WTC11 (cell line): ENCODE data around the gene KLHL22. TPM values are rescaled to one million over a fixed set of nuclear protein-coding genes. Genes with fewer than 3 reads are reported as not detected.
"Not testable (repeated sequence)": the region's sequence is repeated elsewhere in the genome, so short reads cannot be mapped to it uniquely, and the experiment has no call there.

ENCODE experiments used
- ATAC-seq: fragments of 200-7000 bp; cut with Tn5 transposase; 2 replicates; pipeline ENCODE4 v1.10.0; 2021; ENCODE audit warnings: mild to moderate bottlenecking, moderate library complexity
- CTCF ChIA-PET: fragments of 300-600 bp; sonication (Branson Sonifier 250); formaldehyde crosslinking; loops from one replicate; lab custom pipeline; 2021; ENCODE audit warnings: antibody characterized with exemption; lab: Charles Lee
- POLR2A ChIA-PET: fragments of 350-600 bp; sonication (Branson Sonifier 250); formaldehyde crosslinking; loops from one replicate; lab custom pipeline; 2021; ENCODE audit warnings: antibody characterized with exemption; lab: Charles Lee
- DNase-seq: peaks from one replicate; pipeline ENCODE4 v3.0.0; 2021; ENCODE audit warnings: low spot score
- H3K27ac Mint-ChIP-seq: 2 replicates; pipeline ENCODE4 v1.8.0; 2021; ENCODE audit warnings: mixed read lengths
- H3K27me3 Mint-ChIP-seq: 2 replicates; pipeline ENCODE4 v1.8.0; 2021; ENCODE audit warnings: low read depth, mild to moderate bottlenecking, moderate library complexity, mixed read lengths
- H3K36me3 Mint-ChIP-seq: 2 replicates; pipeline ENCODE4 v1.8.0; 2021; ENCODE audit warnings: mixed read lengths
- H3K4me1 Mint-ChIP-seq: 2 replicates; pipeline ENCODE4 v1.8.0; 2022; ENCODE audit warnings: mixed read lengths
- H3K4me3 Mint-ChIP-seq: 2 replicates; pipeline ENCODE4 v1.8.0; 2021; ENCODE audit warnings: mild to moderate bottlenecking, moderate library complexity, mixed read lengths
- H3K9me3 Mint-ChIP-seq: 2 replicates; pipeline ENCODE4 v1.8.0; 2021; ENCODE audit warnings: mixed read lengths
- ATF3 ChIP-seq: sonication (generic); formaldehyde crosslinking; conservative IDR thresholded peaks from 2 replicates; pipeline ENCODE4 v1.8.1; 2022; ENCODE audit warnings: mild to moderate bottlenecking, missing genetic modification reagents
- E2F5 ChIP-seq: sonication (generic); formaldehyde crosslinking; IDR thresholded peaks from 2 replicates; pipeline ENCODE4 v1.8.1; 2022; ENCODE audit warnings: mild to moderate bottlenecking, moderate library complexity, missing genetic modification reagents
- FOXJ3 ChIP-seq: sonication (generic); formaldehyde crosslinking; IDR thresholded peaks from 2 replicates; pipeline ENCODE4 v1.9.0; 2021; ENCODE audit warnings: missing genetic modification reagents, mild to moderate bottlenecking, borderline replicate concordance
- FOXK1 ChIP-seq: sonication (generic); formaldehyde crosslinking; IDR thresholded peaks from 2 replicates; pipeline ENCODE4 v1.8.0; 2022; ENCODE audit warnings: mild to moderate bottlenecking, moderate library complexity, missing genetic modification reagents
- FOXP1 ChIP-seq: sonication (generic); formaldehyde crosslinking; IDR thresholded peaks from 2 replicates; pipeline ENCODE4 v1.8.0; 2022; ENCODE audit warnings: missing genetic modification reagents, mild to moderate bottlenecking, moderate library complexity, borderline replicate concordance
- GRHL2 ChIP-seq: fragments of 250-450 bp; sonication (Bioruptor Pico); IDR thresholded peaks from 2 replicates; pipeline ENCODE4 v1.8.0; 2022; ENCODE audit warnings: mild to moderate bottlenecking, moderate library complexity; ENCODE audit not compliant: insufficient replicate concordance, severe bottlenecking
- MLX ChIP-seq: sonication (generic); formaldehyde crosslinking; IDR thresholded peaks from 2 replicates; pipeline ENCODE4 v1.8.1; 2023; ENCODE audit warnings: mild to moderate bottlenecking, missing genetic modification reagents, moderate library complexity
- NR1H2 ChIP-seq: sonication (generic); formaldehyde crosslinking; IDR thresholded peaks from 2 replicates; pipeline ENCODE4 v1.9.0; 2021; ENCODE audit warnings: mild to moderate bottlenecking, moderate library complexity, missing genetic modification reagents
- NR2C2 ChIP-seq: sonication (generic); formaldehyde crosslinking; IDR thresholded peaks from 2 replicates; pipeline ENCODE4 v1.8.0; 2022; ENCODE audit warnings: mild to moderate bottlenecking, missing genetic modification reagents
- PRDM15 ChIP-seq: sonication (generic); formaldehyde crosslinking; IDR thresholded peaks from 2 replicates; pipeline ENCODE4 v1.8.0; 2022; ENCODE audit warnings: missing genetic modification reagents
- TEAD4 ChIP-seq: sonication (generic); formaldehyde crosslinking; IDR thresholded peaks from 2 replicates; pipeline ENCODE4 v1.8.0; 2022; ENCODE audit warnings: mild to moderate bottlenecking, missing genetic modification reagents
- ZMAT4 ChIP-seq: fragments of 250-450 bp; sonication (Bioruptor Pico); IDR thresholded peaks from 2 replicates; pipeline ENCODE4 v1.9.0; 2021; ENCODE audit warnings: mild to moderate bottlenecking
- ZNF232 ChIP-seq: sonication (generic); formaldehyde crosslinking; IDR thresholded peaks from 2 replicates; pipeline ENCODE4 v1.8.0; 2022; ENCODE audit warnings: mild to moderate bottlenecking, missing genetic modification reagents
- ZNF396 ChIP-seq: fragments of 250-450 bp; sonication (Bioruptor Pico); IDR thresholded peaks from 2 replicates; pipeline ENCODE4 v1.8.0; 2021; ENCODE audit warnings: mild to moderate bottlenecking, moderate library complexity, borderline replicate concordance
- ZNF423 ChIP-seq: fragments of 250-450 bp; sonication (Bioruptor Pico); IDR thresholded peaks from 2 replicates; pipeline ENCODE4 v2.1.2; 2022; ENCODE audit warnings: mild to moderate bottlenecking, moderate library complexity
- ZNF671 ChIP-seq: fragments of 250-450 bp; sonication (Bioruptor Pico); IDR thresholded peaks from 2 replicates; pipeline ENCODE4 v1.8.0; 2021; ENCODE audit warnings: mild to moderate bottlenecking
- ZSCAN18 ChIP-seq: fragments of 250-450 bp; sonication (Bioruptor Pico); IDR thresholded peaks from 2 replicates; pipeline ENCODE4 v2.1.2; 2022; ENCODE audit warnings: mild to moderate bottlenecking, moderate library complexity
- total RNA-seq: library from RNA; stranded (reverse); gene quantifications from 3 replicates; pipeline ENCODE4 v1.2.3, GENCODE V29; 2021
- TF ChIP-seq, protein P1 (sequence below): sonication (generic); formaldehyde crosslinking; IDR thresholded peaks from 2 replicates; pipeline ENCODE4 v1.8.1; 2023; ENCODE audit warnings: mild to moderate bottlenecking, moderate library complexity, missing genetic modification reagents
- TF ChIP-seq, protein P2 (sequence below): sonication (generic); formaldehyde crosslinking; IDR thresholded peaks from 2 replicates; pipeline ENCODE4 v1.8.0; 2022; ENCODE audit warnings: mild to moderate bottlenecking, missing genetic modification reagents

KLHL22 gene
- total RNA-seq, 1 experiment from 2014 or later, result 15.7 TPM

DNA sequence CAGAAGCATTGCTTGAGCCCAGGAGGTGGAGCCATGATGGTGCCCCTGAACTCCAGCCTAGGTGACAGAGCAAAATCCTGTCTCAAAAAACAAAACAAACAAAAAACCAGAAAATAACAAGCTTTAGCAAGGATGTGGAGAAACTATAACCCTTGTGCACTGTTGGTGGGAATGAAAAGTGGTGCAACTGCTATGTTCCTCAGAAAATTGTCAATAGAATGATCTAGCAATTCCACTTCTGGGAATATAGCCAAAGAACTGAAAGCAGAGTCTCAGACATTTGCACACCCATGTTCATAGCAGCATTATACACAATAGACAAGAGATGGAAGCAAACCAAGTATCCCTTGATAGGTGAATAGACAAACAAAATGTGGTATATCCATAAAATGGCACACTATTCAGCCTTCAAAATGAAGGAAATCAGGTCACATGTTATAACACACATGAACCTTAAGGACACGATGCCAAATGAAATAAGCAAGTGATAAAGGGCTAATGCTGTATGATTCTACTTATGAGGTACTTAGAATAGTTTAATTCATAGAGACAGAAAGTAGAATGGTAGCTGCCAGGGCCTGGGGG, 15.9 kb downstream of the KLHL22 start:
- no peak for DNase-seq
- H3K9me3 Mint-ChIP-seq, result peaks cover 13% of the 10 kb centered on the region; the same call in 1 of the 2 replicates
- ChIA-PET POLR2A (no interaction called here), CTCF (no interaction called here)
- H3K4me3 Mint-ChIP-seq, result no peak overlapping the region
- H3K27ac Mint-ChIP-seq, result no peak overlapping the region
- H3K27me3 Mint-ChIP-seq, result no peaks in the 10 kb centered on the region
- no peak for TF ChIP-seq ZNF423 (CRISPR knock-in tag)
- no peak for TF ChIP-seq ZNF671 (CRISPR knock-in tag)
- TF ChIP-seq ZSCAN18 (CRISPR knock-in tag), result no peak
- no peak for TF ChIP-seq ZMAT4 (CRISPR knock-in tag)
- TF ChIP-seq ZNF232 (CRISPR knock-in tag), result no peak
- TF ChIP-seq FOXK1 (CRISPR knock-in tag), result no peak
- TF ChIP-seq ZNF396, result no peak
- TF ChIP-seq NR2C2 (CRISPR knock-in tag), result no peak
- TF ChIP-seq E2F5 (CRISPR knock-in tag), result no peak
- H3K4me1 Mint-ChIP-seq, result no peaks in the 10 kb centered on the region
- ATAC-seq, result no peak
- H3K36me3 Mint-ChIP-seq, result peaks cover 9% of the 10 kb centered on the region

GRCh38 chr22:20478059-20478458, 17.5 kb downstream of the KLHL22 start:
- H3K4me3 Mint-ChIP-seq, POLR2A ChIA-PET, ATAC-seq, H3K27me3 Mint-ChIP-seq, CTCF ChIA-PET, H3K36me3 Mint-ChIP-seq, H3K27ac Mint-ChIP-seq, H3K4me1 Mint-ChIP-seq, H3K9me3 Mint-ChIP-seq, DNase-seq: not testable (repeated sequence)

GRCh38 chr22:20475569-20475968, 20.0 kb downstream of the KLHL22 start:
- POLR2A ChIA-PET, H3K27ac Mint-ChIP-seq, DNase-seq, H3K27me3 Mint-ChIP-seq, H3K36me3 Mint-ChIP-seq, H3K4me3 Mint-ChIP-seq, H3K9me3 Mint-ChIP-seq, ATAC-seq, H3K4me1 Mint-ChIP-seq: not testable (repeated sequence)
- CTCF ChIA-PET, result interaction anchor here (2.9 kb wide), 1 partner anchor 57 kb away, joined by 12 read pairs; no protein-coding TSS in a partner anchor

GRCh38 chr22:20475115-20475436, 20.5 kb downstream of the KLHL22 start:
- ATAC-seq (no peak), DNase-seq (no peak)
- Mint-ChIP-seq H3K4me3 (no peak overlapping the region), H3K4me1 (no peaks in the 10 kb centered on the region), H3K27ac (no peak overlapping the region), H3K36me3 (peaks cover 3% of the 10 kb centered on the region; the same call in 1 of the 2 replicates), H3K27me3 (no peaks in the 10 kb centered on the region), H3K9me3 (peaks cover 5% of the 10 kb centered on the region; the same call in 1 of the 2 replicates)
- ChIA-PET CTCF (interaction anchor here (2.9 kb wide), 1 partner anchor 57 kb away, joined by 12 read pairs; no protein-coding TSS in a partner anchor), POLR2A (no interaction called here)
- TF ChIP-seq ATF3, result no peak
- TF ChIP-seq PRDM15 (CRISPR knock-in tag), result no peak
- TF ChIP-seq ZNF671 (CRISPR knock-in tag), result no peak
- TF ChIP-seq FOXJ3 (CRISPR knock-in tag), result no peak
- TF ChIP-seq, protein P1, sequence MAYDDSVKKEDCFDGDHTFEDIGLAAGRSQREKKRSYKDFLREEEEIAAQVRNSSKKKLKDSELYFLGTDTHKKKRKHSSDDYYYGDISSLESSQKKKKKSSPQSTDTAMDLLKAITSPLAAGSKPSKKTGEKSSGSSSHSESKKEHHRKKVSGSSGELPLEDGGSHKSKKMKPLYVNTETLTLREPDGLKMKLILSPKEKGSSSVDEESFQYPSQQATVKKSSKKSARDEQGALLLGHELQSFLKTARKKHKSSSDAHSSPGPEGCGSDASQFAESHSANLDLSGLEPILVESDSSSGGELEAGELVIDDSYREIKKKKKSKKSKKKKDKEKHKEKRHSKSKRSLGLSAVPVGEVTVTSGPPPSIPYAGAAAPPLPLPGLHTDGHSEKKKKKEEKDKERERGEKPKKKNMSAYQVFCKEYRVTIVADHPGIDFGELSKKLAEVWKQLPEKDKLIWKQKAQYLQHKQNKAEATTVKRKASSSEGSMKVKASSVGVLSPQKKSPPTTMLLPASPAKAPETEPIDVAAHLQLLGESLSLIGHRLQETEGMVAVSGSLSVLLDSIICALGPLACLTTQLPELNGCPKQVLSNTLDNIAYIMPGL, result no peak
- TF ChIP-seq GRHL2 (CRISPR knock-in tag), result no peak
- TF ChIP-seq FOXP1 (CRISPR knock-in tag), result no peak
- TF ChIP-seq TEAD4, result no peak
- TF ChIP-seq, protein P2, sequence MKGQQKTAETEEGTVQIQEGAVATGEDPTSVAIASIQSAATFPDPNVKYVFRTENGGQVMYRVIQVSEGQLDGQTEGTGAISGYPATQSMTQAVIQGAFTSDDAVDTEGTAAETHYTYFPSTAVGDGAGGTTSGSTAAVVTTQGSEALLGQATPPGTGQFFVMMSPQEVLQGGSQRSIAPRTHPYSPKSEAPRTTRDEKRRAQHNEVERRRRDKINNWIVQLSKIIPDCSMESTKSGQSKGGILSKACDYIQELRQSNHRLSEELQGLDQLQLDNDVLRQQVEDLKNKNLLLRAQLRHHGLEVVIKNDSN, result no peak
- TF ChIP-seq MLX (CRISPR knock-in tag), result no peak
- no peak for TF ChIP-seq NR1H2 (CRISPR knock-in tag)
